ENCODE results near the gene ENAH.

The ENAH gene

GRCh38 chr1:225468270-225469020, 184.5 kb downstream of the ENAH start:
- peak; percentile 18 for DNase-seq

- peak; percentile 81 for DNase-seq
These were observed 185.5 kb downstream of the ENAH start for GRCh38 chr1:225467193-225468020.

DNA sequence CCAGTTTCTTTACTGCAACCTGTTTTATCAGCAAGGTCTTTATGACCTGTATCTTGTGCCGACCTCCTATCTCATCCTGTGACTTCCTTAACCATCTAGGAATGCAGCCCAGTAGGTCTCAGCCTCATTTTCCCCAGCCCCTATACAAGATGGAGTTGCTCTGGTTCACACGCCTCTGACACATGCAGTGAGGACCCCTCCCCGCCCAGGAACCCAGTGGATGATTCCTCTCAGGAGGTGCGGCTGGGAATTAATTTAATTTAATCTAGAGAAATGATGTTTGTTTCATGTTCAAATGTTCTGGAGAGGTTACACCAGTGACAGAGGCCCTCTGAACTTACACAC, 186.1 kb downstream of the ENAH start:
- peak; percentile 14 for DNase-seq

DNA sequence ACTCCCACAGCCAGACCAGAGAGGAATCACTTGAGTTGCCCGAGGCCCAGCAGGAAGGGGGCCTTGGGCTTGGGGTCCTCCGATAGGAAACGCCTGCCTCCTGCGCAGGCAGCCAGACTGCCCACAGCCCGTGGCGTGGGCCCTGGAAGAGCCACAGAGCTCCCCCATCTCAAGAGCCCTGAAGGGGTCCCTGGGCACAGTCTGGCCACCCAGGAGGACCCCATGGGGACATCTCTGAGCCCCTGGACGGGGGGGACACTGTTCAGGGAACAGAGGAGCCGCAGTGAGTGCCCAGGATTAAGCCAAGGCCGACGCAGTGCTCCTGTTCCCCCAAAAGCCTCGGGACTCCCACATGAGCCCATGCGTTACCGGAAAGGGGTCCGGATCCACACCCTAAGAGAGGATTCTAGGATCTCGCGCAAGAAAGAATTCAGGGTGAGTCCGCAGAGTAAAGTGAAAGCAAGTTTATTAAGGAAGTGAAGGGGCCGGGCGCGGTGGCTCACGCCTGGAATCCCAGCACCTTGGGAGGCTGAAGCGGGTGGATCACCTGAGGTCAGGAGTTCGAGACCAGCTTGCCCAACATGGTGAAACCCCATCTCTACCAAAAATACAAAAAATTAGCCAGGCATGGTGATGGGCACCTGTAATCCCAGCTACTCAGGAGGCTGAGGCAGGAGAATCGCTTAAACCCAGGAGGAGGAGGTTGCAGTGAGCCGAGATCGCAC, 187.0 kb downstream of the ENAH start:
- no peak for DNase-seq

- DNase-seq: no peak
These were observed 187.8 kb downstream of the ENAH start for GRCh38 chr1:225464851-225465792.

DNA sequence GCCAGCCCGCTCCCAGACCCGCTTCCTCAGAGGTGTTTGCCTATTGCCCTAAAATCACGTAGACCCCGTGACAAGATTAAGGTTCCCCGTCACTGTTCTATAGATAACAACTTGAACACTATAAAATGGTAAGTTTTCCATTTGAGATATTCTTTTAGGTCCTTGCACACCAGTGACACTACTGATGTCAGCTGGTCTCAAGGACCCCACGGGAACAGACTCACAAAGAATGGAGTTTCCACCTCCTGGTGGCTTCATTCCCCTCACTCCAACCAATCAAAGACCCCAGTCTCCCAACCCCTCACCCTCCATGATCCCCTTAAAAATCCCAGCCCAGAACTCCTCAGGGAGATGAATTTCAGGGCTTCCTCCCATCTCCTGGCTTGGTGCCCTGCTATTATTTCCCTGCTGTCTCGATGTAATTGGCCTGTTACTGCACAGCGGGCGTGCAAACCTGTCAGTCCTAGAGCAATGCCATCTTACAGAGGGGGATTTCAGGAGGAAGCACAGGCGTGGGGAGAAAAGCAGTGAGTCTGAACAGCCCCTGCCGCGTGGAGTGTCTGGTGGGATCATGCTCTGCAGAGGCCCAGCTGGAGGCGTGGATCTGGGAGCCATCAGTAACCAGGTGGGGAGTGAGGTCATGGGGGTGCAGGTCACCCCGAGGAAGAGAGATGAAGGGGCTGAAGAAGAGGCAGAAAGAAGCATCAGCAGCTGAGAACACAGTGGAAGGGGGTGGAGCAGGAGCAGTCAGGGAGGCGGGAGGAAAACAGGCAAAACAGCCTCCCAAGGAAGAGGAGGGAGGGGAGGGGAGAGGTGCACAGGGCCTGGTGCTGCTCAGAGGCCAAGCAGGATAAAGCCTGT, 190.0 kb downstream of the ENAH start:
- DNase-seq: no peak

DNA sequence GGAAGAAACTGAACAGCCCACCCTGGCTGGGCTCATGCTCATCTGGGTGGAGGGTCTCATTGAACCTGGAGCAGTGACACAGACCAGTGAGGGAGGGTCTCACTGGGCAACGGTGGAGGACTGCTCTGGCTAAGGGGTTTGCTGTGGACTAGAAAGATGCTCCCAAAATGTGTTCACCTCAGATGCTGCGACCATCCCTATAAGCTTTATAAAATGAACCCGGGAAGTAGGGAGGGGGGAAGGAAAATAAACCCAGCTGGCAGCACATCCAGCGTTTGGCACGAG, 190.6 kb downstream of the ENAH start:
- no peak for DNase-seq

GRCh38 chr1:225461533-225462428, 191.1 kb downstream of the ENAH start:
- DNase-seq: no peak

DNA sequence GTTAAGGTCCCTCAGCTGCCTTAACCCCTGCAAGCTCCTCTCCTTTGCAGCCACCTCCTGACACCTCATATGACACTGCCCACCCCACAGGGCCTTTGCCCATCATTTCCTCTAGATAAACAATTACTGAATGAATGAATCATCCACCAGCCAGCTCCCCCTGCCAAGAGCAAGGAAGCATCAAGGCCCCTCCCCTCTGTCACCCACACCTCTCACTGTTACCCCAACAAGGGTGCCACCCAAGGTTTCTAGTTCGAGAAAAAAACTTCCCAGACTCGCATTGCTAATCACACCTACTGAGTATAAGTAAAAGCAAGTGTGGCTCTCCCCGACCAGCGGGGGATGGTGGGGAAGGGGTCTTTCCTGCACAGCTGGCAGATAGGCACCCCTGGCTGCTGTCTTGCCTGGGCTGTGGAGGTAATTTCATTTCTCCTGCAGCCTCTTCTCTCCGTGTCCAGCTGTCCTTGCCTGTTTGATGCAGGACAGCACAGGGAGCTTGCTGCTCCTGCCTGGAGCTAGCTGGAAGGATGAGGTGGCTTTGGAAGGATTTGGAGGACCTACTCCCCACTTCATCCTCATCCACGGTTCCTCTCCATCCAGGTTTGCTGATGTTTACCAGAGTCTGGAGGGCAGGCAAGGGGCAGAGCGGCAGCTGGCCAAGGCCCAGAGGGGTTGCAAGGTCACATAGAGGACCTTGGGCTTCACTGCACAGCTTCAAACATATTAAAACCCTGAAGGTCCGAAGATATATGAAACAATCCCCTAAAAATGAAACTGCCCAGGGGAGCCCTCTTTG, 192.0 kb downstream of the ENAH start:
- no peak for DNase-seq

DNA sequence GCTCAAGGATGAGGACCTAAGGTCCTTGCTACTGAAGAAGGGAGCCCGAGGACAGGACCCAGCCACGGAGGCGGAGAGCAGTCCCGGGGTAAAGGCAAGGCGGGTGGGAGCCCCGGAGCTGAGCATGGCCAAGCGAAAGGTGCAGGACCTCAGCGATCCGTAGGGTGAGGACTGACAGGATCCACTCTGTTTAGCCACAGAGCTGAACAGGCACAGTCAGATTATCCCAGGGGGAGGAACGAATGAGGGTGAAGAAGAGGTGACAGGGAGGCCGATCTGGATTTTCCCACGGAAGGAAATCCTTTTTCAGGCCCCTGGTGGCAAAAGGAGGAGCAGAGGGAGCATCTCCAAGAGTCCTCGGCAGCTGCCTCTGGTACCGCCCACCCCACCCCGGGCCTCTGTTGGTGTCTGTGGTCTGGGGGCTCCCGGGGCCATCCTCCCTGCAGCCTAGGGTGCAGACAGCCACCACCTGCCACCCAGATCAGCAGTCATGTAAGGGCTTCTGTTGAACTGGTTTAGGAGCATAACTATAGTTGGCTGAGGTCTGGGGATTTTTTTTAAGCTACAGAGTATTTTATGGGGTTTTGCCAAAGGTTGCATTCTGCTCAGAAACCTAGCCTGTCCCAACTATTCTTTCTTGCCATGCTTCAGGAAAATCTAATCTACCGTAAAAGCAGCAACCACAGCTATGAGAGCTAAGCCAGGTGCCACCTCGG, 192.7 kb downstream of the ENAH start:
- DNase-seq: no peak

DNA sequence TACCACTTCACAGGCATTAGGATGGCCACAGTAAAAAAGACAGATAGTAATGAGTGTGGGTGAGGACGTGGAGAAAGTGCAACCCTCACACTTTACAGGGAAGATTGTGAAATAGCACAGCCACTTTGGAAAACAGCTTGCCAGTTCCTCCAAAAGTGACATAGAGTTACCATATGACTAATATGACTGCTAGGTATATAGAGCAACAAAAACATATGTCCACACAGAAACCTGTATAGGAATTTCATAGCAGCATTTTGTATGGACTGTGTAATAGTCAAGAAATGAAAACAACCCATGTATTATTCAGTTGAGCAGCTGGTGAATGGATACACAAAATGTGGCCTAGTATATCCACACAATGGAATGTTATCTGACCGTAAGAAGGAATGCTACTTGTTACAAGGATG, 194.7 kb downstream of the ENAH start:
- peak; percentile 12 for DNase-seq

DNA sequence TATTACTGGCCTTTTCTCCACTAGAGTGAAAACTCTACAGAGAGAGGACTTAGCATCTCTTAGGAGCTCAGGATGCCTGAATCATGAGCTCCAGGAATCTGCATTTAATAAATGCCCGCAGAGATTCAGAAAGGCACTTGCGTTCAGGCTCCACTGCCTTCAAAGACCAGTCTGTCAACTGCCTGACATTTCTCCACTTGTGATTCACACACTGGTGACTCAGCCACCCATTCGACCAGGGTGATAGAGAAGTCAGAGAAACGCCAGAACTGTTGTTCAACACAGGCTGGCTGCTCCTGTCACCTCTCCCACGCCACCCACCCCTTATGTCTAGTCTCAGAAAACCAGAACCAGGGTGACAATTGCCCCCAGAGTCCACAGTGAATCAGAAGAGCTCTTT, 198.2 kb downstream of the ENAH start:
- no peak for DNase-seq

- no peak for DNase-seq
These were observed 198.9 kb downstream of the ENAH start for GRCh38 chr1:225453797-225454648.

DNA sequence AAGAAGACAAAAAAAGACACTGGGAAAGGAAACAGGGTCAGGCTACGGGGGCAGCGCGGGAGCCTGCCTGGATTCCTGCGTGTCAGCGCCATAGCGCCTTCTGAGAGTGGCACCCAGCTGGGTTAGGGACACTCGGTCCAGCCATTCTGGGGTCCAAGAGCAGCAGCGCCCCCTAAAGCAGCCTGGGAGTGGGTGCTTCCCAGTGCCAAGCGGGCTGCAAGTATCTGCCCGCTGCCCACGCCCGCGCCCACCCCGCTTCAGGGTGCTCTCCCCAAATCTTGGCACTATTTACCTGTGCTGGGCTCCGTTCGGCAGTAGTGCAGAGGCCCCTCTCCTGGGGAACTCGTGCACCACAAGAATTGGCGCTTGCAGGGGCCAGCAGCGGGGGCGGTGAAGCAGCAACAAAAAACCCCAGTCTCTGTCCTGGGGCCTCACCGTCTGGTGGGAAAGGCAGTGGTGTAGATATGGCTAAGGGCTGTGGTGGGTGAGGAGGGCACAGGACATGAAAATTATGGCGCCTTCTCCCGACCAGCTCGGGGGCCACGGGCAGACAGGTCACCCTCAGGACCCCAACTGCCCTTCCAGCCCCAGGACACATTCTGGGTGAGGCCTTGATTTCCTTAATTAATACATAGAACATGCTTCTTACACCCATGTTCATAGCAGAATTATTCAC, 200.9 kb downstream of the ENAH start:
- peak; percentile 18 for DNase-seq

- DNase-seq: peak; percentile 16
These were observed 201.6 kb downstream of the ENAH start for GRCh38 chr1:225451340-225451739.

GRCh38 chr1:225450491-225451191, 202.3 kb downstream of the ENAH start:
- DNase-seq: peak; percentile 18

DNA sequence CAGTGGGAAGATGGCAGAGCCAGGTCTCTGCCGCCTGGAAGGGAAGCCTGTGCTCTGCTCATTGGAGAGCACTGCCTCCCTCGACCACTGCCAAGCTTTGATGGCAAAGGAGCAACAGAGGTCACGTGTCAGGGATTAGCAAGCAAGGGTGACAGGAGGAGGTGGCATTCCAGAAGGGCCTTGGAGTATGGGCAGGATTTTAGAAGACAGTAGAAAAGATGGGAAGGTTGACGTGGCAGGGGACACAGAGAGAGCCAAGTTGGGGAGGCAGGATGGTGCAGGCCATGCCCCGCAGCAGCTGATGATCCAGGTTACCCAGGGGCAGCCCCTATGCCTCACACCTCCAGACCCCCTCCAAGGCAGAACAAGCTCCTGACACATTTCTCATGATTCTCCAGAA, 203.1 kb downstream of the ENAH start:
- peak; percentile 11 for DNase-seq
